Measurements from ENCODE around the gene HAUS8.

DNA sequence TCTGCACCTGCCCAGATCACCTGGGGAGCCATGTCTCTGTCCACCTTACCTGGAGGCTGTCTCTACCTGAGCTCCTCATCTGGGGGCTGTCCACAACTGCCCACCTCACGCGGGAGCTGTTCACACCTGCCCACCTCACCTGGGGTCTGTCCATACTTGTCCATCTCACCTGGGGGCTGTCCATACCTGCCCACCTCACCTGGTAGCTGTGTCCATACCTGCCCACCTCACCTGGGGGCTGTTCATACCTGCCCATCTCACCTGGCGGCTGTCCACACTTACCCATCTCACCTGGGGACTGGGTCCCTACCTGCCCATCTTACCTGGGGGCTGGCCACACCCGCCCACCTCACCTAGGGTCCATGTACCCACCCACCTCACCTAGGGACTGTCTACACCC is 38.6 kb downstream of the HAUS8 start:
- no peak for TF ChIP-seq POLR2A (IDR thresholded peaks at IDR 0.05)
- TF ChIP-seq, protein P1, sequence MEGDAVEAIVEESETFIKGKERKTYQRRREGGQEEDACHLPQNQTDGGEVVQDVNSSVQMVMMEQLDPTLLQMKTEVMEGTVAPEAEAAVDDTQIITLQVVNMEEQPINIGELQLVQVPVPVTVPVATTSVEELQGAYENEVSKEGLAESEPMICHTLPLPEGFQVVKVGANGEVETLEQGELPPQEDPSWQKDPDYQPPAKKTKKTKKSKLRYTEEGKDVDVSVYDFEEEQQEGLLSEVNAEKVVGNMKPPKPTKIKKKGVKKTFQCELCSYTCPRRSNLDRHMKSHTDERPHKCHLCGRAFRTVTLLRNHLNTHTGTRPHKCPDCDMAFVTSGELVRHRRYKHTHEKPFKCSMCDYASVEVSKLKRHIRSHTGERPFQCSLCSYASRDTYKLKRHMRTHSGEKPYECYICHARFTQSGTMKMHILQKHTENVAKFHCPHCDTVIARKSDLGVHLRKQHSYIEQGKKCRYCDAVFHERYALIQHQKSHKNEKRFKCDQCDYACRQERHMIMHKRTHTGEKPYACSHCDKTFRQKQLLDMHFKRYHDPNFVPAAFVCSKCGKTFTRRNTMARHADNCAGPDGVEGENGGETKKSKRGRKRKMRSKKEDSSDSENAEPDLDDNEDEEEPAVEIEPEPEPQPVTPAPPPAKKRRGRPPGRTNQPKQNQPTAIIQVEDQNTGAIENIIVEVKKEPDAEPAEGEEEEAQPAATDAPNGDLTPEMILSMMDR (IDR thresholded peaks at IDR 0.05), result no peak
